Activated naive CD4-positive, alpha-beta T cell (primary cell): Measurements from ENCODE around the gene PDCD1LG2.
"Not testable (repeated sequence)": the region's sequence is repeated elsewhere in the genome, so short reads cannot be mapped to it uniquely, and the experiment has no call there.

Source experiments
- DNase-seq, 4 experiments: peaks; one replicate each; lab custom pipeline; 2025; lab: John Stamatoyannopoulos, UW

The PDCD1LG2 gene

GRCh38 chr9:5510360-5510931, at the start of gene PDCD1LG2:
Gene PDCD1LG2 (plus strand): TSS chr9:5510531. CDS start chr9:5522547, 12,016 bp downstream.
- no peak for DNase-seq

- not testable (repeated sequence) for DNase-seq
These were observed 45.5 kb upstream of the PDCD1LG2 start for GRCh38 chr9:5464831-5465330.

DNA sequence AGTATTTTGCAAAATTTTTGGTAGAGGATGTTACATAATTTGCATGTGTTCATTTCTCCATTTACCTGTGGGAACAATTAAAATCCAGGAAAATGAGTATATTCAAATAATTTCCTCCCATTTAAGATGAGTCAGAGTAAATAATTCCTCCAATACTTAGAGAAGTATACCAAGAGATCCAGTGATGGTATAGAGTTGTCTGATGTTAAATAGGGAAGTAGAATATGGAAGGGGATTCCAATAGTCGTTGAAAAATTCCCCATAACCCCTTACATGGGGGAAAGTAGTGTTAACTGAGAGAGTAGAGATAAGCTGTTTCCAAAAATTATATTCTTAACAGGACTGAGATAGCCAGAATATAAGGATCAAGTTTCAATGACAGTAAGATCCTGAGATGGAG, 44.3 kb upstream of the PDCD1LG2 start:
- no peak for DNase-seq

DNA sequence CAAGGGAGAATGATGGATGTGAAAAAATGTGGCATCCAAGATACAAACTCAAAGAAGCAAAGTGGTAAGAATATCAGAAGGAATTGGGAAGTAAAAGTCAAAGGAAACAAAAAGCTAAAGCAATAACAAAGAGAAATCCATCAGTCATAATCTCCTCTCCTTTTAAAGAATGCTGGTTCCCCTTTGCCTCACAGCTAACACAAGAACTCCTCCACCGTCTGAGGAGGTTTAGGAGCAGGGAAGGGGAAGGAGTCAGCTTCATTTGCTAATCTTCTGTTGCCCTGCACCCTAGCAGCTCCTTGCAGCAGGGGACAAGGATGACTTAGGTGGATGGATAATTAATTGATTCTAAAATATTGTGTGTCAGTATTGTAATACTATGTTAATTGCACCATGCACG, 43.6 kb upstream of the PDCD1LG2 start:
- no peak for DNase-seq

GRCh38 chr9:5468850-5469249, 41.5 kb upstream of the PDCD1LG2 start:
- DNase-seq: no peak

DNA sequence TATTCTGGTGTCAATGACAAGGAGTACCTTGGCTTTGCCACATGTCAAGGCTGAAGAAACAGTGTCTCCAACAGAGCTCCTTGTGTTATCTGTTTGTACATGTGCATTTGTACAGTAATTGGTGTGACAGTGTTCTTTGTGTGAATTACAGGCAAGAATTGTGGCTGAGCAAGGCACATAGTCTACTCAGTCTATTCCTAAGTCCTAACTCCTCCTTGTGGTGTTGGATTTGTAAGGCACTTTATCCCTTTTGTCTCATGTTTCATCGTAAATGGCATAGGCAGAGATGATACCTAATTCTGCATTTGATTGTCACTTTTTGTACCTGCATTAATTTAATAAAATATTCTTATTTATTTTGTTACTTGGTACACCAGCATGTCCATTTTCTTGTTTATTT, 40.2 kb upstream of the PDCD1LG2 start:
- no peak for DNase-seq

GRCh38 chr9:5470816-5471215, 39.5 kb upstream of the PDCD1LG2 start:
- no peak for DNase-seq

DNA sequence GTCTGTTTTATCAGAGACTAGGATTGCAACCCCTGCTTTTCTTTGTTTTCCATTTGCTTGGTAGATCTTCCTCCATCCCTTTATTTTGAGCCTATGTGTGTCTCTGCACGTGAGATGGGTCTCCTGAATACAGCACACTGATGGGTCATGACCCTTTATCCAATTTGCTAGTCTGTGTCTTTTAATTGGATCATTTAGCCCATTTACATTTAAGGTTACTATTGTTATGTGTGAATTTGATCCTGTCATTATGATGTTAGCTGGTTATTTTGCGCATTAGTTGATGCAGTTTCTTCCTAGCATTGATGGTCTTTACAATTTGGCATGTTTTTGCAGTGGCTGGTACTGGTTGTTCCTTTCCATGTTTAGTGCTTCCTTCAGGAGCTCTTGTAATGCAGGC, 34.7 kb upstream of the PDCD1LG2 start:
- not testable (repeated sequence) for DNase-seq

DNA sequence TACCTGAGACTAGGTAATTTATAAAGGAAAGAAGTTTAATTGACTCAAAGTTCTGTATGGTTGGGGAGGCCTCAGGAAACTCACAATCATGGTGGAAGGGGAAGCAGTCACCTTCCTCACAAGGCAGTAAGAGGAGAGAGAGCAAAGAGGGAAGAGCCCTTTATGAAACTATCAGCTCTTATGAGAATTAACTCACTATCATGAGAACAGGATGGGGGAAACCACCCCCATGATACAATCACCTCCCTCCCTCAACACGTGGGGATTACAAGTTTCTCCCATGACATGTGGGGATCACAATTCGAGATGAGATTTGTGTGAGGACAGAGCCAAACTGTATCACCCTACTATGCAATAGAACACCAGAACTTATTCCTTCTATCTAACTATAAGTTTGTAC, 32.1 kb upstream of the PDCD1LG2 start:
- DNase-seq: no peak

DNA sequence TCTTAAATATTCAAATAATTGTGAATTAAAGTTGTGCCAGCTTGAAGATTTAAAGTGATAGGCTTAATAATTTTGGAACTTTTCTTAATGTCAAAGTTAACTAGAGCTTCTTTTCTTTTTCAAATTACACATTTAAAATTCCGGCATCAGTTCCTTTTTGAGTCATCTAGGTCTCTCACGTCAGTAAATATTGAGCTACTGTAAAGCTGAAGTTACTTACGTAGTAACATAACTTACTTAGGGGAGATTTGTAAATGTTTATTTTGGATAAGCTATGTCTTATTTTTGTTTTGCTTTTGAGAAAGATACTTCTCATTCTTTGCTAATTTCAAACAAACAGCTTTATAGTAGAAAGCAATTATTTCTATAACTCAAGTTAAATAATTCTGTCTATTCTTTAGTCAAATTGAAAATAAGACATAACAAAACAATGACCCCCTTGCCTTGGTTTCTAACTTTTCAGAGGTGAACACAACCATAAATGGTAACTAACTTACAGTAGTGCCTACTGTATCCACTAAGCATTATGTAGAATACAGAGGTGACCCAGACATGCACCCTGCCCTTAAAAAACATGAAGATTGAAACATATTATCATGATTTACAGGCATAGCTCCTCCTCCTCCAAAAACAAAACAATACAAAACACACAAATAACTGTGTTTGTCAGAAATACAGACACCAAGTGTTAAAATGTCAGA, 30.2 kb upstream of the PDCD1LG2 start:
- DNase-seq: no peak

GRCh38 chr9:5480919-5481318, 29.4 kb upstream of the PDCD1LG2 start:
- DNase-seq: no peak

- no peak for DNase-seq
These were observed 28.9 kb upstream of the PDCD1LG2 start for GRCh38 chr9:5481322-5482040.

DNA sequence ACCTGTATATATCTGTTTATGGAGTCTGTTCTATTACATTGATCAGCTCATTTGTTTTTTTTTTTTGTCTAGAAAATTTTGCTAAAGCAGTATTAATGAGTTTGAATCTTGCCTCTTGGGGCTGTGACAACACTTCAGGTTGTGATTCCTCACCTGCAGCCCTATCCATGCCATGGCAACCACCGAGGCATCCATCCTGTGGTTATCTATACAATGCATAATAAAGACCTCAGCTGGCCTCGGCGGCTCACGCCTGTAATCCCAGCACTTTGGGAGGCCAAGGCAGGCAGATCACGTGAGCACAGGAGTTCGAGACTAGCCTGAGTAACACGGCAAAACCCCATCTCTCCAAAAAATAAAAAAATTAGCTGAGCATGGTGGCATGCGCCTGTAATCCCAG, 28.1 kb upstream of the PDCD1LG2 start:
- DNase-seq: no peak

DNA sequence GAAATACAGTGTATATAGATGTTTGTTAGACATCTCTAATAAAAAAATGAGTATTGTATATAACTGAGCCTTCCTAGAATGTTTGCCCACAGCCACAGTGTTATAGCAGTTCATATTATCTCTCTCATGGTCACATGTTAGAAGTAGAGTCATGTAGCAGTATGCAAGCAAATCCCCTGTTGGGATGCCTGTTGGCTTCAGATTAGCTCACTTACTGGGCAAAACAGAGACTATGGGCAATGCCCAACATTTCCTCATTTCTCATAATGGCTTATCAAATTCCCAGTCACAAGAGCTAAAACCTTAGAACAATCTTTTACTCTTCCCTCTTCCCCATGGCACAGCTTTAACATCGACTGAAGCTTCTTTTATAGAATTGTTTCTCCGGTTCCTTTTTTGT, 27.0 kb upstream of the PDCD1LG2 start:
- DNase-seq: no peak

- DNase-seq: no peak
These were observed 24.8 kb upstream of the PDCD1LG2 start for GRCh38 chr9:5485378-5486085.

DNA sequence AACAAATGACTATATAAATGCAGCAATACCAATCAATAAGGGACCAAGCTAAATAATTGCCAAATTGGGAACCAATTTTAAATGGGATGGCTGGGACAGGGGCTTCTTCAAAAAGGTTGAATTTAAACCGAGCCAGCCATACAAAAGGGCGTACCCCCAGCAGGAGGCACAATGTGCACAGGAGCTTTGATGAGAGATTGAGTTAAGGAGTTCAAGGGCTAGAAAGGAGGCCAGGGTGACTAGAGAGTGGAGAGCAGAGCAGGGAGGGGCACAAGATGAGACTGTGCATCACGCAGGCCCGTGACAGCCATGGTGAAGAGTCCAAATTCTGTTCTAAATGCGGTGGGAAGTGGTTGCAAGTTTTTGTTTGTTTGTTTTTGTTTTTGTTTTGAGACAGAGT, 23.3 kb upstream of the PDCD1LG2 start:
- no peak for DNase-seq

DNA sequence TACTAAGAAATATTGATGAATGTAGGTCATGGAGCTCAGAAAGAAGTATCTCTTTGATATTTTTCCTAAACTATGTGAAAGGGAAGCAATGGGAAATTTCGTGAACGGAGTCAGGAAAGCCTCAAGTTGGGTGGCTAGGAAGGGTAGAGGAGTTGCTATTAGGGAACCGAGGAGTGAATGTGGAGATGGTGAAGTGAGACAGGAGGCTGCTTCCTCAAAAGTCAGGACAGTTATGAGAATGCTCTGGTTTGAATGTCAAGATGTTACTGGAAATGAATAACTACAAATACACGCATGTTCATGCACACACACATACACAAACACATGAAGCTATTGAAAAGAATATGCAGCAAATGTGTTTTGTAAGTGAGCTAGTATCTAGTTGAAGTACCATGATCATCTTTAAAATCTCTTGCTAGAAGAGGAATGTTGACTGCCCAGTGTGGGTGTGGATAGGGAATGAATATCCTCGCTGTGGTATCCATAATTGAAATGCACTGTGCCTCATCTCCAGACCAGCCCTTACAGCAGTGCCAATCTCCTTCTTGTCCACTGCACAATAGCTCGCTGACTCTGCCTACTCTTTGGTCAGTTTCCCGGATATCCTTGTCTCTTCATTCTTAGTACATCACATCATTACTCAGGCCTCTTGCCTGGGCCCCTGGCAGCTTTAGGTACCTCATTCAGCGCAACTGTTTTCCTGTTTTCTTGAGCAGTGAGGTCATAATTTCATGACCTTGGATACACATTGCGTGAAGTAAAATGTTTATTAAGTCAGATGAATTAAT, 21.9 kb upstream of the PDCD1LG2 start:
- DNase-seq: no peak

DNA sequence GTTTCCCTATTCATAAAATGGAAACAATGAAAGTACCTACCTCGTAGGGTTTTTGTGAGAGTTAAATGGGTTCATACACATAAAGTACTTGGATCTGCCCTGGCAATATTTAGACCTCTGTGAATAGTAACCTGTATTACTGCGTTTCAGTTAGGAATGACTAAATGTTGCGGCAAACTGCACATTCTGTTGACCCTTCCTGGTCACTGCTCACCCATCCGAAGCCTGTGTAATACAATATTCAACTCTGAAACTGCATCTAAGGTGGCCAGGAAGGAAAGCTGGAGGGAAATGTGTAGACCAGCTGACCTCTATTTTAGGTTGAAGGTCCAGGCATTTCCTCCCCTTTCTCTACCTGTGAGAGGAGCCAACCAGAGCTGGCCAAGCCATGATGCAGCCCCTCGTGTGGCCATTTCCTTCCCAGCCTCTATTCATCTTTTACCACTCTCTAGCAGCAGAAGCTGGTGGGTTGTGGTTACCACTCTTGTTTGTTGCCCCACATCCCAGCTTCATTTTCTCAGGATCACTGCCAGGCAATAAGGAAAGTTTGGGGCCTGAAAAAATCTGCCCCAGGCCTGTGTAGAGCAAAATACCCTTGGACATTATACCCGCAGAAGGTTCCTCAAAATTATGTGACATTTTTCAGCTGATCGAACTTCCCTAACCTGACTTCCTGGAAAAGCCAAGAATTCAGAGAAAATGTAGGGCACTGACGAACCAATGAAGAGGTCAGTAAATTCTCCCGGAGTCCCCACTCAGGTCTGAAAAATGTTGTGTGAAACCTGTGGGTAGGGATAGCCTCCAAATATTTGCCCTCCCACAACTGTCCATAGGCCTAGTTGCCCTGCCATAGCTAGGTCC, 20.5 kb upstream of the PDCD1LG2 start:
- DNase-seq: no peak

DNA sequence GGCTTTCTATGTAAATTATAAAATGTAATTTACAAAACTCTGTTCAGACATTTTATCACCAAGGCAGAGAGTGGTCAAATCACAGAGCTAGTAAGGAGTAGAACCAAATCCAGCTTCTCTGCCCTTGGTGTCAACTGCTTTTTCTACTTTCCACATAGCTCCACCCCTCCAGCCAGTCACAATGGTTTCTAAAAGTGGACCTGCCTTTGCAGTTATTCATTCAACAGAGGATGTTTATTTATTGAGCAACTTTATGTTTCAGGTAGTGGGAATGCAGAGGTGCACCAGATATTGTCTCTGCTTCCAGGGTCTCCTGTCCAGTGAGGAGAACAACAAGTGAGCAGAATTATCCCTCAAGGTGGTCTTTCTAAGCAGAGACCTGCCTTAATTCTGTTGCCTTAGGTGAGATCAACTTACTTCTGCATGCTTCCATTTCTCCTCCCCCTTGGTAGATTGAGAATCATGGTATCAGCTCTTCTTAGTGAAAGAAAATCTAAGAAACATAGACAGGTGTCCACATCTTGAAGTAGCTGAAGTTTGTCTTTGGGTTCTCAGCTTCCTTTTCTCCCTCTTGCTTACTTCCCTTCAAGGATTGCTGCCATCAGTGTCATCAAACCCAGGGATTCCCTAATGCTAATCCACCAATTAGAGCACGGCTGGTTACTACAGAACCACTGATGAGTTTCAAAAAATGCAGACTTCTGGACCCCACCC, 17.2 kb upstream of the PDCD1LG2 start:
- no peak for DNase-seq
